Fibroblast of skin of left biceps (primary cell): ENCODE data around the gene TUBD1.

Experiments used
- DNase-seq, 2 experiments: peaks; one replicate each; pipeline ENCODE4 v3.0.0-alpha.2; 2013; ENCODE audit warnings: low read depth in 2 of 2

Gene TUBD1

GRCh38 chr17:59825533-59826322, 67.0 kb downstream of the TUBD1 start:
- DNase-seq, result peak; percentile 90 to 91

- no peak for DNase-seq
These were observed 76.8 kb downstream of the TUBD1 start for GRCh38 chr17:59815965-59816364.

- DNase-seq, result no peak
These were observed 78.1 kb downstream of the TUBD1 start for GRCh38 chr17:59814685-59815084.

GRCh38 chr17:59814276-59814675, 78.5 kb downstream of the TUBD1 start:
- DNase-seq, result no peak

- DNase-seq, result no peak
These were observed 80.6 kb downstream of the TUBD1 start for GRCh38 chr17:59812139-59812538.

GRCh38 chr17:59811209-59811608, 81.5 kb downstream of the TUBD1 start:
- no peak for DNase-seq

GRCh38 chr17:59810894-59811153, 81.9 kb downstream of the TUBD1 start:
- no peak for DNase-seq
